ENCODE results near the gene DLL1.

DLL1 gene

DNA sequence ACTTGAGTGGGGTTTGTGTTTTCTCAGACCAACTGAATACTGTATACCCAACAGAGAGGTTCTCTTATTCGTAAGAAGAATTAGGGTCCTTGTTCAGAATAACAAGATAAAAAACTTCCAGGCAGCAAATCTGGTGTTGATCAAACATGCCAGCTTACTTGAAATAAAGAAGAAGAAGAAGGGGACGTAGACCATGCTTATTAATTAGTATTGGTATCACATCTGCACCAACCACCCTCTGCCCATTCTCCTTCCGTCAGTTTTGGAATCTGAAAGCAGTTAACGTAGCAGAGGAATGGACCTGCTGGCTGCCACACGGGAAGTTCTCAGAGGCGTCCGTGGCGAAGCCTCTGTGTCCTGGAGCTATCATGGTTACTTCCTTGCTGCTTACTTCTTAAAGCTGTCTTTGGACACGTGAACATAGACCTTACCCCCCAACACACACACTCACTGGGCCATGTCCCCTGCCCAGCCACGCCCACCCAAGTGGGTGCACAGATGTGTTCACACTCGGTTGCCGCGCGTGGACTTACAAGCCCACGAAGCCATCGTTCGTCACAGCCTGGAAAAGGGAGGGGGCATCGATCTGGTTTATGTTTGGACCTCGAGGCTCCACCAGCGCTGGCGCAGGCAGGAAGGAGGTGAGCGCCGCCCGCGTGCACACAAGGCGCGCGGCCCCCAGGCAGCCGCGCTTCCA, 4.1 kb upstream of the DLL1 start:
- DNase-seq, result no peak

DNA sequence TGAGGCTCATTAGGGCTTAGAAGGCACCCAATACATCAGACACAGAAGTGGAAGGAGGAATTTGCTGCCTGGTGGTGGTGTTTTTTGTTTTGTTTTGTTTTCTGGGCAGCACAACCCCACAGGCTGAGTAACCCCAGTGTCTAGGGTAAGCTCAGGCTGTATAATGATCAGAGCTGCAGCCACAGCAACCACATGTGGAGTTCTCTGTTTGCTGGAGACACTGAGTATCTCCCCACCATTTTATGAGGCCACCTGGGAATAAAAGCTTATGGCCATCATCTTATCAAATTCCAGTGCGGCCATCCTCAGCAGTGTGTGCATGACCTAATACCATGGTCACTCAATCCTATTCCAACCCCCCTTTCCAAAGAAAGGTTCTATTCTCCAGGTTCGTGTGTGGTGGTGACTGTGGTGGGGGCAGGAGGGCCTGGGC, 3.4 kb upstream of the DLL1 start:
- no peak for DNase-seq

DNA sequence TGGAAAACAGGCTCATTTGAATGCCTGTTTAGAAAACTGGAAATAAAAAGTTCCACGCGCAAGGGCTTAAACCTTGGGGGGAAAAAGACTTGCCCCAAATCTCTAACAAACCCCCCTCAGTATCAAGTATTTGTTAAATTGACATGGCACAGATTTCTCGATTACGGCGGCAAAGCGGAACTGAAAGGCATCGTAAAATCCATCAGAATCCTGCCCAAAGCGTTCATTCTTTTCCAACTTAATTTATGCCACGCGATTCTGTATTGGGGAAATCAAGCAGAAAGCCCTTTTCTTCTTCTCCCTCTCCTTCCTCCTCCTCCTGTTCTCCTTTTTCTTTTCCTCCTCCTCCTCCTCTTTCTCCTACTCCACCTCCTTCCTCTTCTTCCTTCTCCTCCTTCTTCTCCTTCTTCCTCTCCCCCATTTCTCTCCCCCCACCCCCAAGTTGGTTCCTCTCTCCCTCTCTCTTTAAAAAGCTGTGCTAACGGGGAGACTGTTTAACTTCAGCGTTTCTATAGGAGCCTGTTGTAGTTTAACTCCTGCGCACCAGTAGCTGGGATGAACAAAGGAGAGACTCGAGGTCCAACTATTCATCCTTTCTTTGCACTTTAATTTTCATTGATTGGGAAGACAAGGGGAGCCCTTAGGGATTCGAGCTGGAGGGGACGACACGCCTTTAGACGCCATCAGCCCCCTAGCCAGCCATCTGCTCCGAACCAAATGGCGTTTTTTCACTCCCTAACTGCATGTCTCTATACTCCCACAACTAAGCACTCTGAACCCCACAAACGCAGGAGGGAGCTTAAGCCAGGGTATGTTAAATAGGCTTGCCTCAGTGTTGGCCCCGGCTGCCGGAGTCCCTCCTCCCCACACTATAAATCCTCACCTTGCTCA, 2.7 kb upstream of the DLL1 start:
- DNase-seq, result no peak

DNA sequence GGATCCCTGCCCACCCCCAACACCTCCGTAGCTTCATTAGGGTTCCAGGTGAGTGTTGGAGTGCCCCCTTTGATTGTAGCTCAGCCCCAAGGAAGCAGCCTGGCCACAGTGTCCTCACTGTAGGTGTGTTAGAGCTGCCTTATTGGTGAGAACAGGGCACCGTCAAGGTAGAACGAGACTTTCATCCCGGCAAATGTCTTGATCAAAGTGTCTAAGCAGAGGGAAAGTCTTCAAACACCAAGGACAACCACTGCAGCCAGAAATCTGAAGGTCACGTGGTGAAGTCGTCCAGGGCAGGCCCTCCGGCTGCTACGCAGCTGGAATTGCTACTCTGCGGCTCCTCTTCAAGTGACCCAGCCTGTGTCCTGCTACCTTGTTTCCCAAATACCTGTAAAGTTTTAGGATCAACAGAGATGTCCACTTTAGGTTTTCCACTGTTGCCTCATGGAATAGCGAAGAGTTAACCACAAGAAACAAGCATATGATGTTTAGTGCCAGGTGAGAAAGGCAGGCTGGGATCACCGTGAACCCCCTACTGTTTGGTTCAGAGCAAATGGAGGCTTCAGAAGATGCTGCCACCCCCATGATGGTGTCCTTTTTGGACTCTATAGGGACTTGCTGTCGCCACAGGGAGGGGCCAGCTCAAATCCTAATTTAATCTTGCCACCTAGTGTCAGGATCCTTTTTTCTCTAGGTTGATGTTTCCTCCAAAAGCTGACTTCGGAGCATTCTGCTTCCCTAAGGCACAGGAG, 1.7 kb upstream of the DLL1 start:
- no peak for DNase-seq

DNA sequence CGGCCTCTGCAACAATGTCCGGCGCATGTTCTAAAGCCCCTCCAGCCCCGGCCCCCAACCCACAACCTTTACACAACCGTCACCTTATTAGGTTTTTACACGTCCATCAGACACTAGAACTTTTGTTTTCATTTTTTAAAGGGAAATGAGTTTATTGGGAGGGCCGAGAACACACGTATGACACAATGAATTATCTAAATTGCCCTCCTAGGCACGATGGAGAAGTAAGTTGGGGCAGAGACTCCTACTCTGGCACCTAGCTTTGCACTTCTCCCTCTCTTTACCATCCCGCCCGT, 1.2 kb upstream of the DLL1 start:
- DNase-seq, result no peak

DNA sequence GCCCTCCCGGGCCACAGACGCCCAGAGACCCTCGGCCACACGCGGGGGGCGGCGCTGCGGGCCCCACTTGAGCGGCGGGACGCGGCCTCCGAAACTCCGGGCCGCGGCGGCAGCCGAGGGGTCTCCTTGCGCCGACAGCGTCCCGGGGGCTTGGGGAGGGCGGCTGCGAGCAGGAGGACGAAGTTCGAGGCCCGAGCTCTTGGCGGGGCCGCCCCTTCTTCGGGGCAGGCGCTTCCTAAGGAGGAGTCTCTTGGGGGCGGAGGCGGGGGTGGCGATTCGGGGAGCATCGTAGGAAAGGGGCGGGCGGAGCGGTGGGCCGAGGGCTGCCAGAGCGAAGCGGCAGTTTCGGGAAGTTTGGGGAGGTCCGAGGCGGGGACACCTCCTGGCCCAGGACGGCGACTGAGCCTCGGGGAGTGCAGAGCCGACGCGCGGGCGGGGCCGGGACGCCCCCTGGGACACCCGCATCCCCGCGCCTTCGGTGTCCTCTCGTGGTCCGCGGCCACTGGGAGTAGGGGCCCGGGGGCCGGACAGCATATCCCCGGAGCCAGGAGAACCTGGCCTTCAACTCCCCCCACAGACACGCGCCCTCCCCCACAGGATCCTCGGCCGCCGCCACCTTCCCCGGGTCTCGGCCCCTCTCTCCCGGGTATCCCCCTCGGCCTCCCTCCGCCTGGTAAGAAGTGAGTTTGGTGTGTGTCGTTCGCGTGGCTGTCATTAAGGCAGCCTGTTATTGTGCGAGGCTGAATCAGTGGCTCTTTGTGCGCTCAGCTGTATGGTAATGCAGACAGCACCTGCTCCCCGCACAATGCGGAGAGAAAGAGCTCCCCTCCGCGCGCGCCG, 613 bp upstream of the DLL1 start:
- DNase-seq, result no peak

DNA sequence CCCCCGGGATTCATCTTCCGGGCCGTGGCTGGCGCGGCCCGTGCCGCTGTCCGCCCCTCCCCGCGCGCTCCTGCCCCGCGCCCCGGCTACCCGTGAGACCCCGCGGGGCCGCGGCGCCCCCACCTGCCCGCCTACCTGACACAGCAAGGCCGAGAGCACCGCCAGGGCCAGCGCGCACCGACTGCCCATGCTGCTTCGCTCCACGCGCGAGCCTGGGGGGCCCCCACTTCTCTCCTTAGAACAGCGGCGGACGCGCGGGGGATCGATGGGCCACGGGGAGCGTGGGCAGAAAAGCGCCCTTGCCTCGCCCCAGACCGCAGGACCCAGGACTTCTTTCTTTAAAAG, 955 bp downstream of the DLL1 start:
- DNase-seq, result no peak

DNA sequence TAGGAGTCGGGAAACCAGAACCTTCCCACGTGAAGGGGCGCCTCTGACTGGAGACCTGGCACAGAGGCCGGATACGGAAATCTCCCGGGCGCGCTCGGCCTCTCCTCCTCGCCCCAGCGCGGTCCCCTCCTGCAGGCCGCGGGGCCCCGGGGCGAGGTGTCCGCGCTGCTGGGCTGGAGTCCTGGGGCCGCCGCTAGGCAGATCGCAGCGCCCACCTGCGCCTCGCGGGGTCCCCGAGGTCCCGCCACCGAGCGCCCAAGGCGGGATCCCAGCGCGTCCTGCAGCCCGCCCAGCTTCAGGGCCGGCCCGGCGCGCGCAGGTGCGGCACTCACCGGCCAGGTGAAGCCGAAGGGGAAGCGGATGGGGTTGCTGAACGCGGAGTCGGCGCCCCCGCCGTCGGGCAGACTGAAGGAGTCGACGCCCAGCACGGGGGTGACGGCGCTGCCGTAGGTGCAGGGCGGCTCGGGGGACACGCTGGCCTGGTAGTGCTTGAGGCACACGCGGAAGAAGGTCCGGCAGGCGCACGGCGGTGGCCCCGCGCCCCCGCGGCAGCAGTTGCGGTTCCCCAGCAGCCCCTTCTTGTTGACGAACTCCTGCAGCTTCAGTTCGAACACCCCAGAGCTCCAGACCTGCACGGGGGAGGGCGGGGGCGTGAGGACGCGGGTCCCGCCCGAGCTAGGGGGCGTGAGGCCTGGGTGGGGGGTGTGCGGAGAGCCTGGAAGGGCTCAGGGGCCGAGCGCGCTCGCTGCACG, 1.5 kb downstream of the DLL1 start:
- DNase-seq, result no peak

DNA sequence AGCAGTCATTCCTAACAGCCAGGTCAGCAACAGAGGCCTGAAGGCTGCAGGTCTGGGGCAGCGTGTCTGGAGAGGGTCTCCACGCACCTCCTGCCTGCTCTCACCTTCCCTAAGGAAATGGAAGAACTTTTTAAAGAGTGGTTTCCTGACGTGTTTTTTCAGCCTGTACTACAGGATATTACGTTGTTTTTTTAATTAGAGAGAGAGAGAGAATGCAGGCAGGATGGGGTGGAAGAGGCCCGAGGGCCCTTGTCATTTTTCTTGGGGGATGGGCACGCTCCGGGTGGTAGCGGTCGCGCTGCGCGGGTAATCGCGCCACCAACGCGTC, 2.1 kb downstream of the DLL1 start:
- no peak for DNase-seq

DNA sequence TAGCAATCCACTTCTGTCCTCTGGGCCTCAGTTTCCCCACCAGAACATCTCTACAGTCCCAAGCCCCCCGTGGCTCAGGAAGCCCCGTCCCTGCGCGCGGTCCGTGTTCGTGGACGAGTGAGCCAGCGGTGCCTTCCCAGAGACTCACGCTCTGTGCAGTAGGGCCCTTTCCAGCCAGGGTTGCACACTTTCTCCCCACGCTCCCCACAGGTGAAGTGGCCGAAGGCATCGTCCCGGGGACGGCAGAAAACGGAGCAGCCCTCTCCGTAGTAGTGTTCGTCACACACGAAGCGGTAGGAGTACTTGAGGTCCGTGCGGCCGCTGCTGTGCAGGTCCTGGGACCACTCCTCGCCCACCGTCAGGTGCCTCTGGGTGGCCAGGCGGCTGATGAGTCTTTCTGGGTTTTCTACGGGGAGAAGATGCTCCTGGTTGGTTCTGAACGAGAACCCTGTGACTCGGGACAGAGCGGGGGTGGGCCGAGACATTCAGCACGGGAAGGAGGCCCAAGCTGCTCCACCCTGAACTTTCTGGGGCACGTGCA, 2.7 kb downstream of the DLL1 start:
- no peak for DNase-seq

DNA sequence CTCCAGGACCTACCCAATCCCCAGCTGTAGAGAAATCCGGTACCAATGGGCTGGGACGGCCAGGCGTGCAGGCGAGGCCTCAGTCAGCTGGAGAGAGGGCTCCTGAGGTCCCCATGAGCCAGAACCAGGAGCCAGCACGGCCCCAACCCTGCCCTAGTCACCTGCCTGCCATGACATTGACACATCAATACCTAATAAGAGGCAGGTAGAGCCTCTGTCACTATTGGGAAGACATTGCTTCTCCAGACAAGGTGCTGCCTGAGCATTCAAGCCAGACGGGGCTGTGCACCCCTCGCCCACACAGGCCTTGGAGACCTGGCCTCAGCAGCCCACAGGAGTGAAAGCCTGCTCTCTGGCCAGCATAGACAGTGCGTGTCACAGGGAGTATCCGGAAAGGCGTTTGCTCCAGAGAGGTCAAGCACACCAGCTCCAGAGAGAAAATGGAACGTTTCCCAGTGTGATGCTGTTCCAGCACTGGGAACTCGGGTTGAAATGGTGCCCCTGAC, 3.5 kb downstream of the DLL1 start:
- no peak for DNase-seq

DNA sequence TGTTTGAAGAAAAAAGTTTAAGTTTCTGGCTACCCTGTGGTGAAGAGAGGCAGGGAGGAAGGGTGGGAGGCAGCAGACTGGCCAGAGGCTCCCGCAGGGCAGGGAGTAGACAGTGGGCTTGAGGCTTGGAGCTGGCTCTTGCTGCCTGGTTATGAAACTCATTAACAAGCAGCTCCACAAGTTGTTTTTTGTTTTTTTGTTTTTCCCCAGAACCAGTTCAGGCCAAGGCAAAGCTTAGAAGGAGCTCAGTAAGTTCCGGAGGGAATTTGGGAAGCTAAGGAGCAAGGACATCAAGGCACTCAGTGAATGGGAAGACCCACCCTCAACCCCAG, 4.0 kb downstream of the DLL1 start:
- DNase-seq, result no peak

DNA sequence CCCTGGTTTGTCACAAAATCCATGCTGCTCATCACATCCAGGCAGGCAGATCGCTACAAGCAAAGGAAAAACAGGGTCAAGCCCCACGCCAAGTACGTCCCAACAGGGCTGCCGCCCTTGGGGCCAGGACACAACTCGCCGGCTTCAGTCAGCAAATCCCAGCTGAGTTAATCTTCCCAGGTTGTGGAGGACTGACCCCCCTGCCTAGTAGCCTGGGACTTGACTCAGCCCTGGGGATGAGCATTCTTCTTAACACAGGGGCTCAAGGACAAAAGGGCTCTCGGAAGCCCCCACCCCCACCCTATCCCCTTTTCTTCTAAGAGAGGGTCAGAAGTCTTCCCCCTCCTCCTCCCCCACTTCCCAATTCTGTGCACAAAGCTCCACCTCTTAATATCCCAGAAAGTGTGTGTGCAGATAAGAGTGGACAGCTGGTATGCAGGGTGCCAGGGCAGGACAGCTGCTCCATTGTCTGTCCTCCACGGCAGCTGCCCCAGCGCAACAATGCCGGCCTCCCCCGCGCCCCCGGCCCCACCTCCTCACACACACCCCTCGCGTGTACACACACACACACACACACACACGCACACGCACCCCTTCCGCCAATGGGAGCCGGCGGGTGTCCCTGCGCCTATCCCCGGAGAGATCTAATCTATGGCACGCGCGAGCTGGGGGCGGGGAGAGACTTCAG, 4.5 kb downstream of the DLL1 start:
- no peak for DNase-seq

DNA sequence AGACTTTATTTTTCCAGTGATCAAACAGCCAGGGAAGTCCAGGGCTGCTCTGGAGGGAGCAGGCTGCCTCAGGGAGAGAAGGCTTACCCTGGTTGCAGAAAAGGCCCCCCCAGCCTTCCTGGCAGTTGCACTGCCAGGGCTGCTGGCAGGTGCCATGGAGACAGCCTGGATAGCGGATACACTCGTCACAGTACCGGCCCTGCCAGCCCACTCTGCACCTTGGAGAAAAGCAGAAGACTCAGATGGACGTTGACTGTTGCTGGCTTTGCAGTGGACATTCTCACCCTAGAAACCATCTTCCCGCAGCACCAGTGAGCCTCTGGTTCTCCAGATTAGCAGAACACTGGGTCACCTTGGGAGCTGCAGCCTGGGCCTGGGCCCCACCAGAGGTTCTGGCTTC, 5.4 kb downstream of the DLL1 start:
- no peak for DNase-seq

DNA sequence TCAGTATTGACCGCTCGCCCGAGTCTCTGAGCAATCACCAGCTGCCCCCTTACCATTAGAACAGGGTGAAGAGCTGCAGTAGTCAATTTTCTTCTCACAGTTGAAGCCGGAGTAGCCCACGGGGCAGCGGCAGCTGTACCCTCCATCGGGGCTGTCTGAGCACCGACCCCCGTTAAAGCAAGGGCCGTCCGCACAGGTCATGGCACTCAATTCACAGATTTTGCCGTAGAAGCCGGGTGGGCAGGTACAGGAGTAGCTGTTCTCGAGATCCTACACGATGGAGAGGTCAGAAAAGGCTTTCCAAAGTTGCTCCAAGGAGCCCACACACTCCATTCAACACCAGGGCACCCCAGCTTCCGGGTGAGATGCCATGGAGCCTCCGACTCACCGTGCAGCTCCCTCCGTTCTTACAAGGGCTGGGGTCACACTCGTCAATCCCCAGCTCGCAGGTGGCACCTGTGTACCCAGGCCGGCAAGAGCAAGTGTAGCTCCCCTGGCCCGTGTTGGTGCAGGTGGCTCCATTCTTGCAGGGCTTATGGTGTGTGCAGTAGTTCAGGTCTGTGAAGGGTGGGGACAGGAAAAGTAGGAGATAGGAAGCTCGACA, 5.9 kb downstream of the DLL1 start:
- no peak for DNase-seq

DNA sequence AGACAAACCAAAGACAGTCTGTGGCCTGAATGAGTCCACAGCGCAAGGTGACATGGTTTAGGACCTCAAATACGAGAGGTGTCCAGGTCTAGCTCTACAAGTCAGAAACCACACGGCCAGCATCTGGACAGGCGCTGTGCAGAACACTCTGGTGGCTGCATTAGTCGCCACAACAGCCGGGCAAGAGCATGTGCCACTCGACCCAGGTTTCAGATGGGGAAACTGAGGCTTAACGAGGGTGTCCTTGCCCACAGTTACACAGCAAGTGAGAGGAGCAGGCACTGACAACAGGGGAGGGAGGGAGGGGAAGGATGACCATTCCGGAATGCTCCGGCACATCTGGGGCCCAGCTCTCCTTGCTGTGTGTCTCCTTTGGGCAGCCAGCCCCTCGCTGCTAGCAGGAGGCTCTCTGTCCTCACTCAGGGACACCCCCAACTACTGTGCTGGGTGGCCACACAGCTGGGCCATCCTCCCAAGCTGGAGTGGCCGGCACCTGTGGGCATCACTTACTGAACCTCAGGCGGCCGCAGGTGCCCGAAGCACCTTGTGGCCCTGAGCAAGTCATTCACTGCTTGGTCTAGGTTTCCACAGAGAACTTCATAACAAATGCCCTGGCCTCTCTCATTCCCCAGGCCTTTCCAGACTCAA, 6.6 kb downstream of the DLL1 start:
- DNase-seq, result no peak

DNA sequence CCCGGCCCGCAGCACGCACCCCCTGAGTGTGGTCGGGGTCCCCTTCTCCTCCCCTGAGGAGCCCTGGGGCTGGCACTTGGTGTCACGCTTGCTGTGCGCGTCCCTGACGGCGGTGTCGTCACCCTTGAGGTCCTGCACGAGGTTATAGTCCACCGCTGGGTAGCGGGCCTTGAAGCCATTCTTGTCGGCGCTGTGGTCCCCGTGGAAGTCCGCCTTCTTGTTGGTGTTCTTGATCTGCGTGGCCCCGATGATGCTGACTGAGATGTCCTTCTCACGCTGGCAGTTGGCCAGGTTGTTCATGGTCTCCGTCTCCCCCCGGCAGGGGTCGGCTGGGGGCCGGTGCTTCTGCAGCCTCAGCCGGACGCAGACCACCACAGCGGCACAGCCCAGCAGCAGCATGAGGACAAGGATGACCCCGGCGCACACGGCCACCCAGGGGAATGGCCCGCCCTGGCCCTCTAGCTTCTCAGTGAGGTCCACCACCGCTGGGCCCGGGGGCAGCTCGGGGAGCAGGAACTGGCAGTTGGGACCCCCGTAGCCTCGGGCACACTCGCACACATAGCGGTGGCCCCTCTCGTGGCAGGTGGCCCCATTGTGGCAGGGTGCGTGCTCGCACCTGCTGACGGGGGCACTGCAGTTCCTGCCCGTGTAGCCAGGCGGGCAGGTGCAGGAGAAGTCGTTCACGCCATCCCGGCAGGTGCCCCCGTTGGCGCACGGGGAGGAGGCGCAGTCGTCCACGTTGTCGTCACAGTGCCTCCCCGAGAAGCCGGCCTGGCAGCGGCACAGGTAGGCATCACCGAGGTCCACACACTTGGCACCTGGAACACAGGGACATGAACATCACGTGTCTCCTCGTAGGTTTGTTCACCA, 7.4 kb downstream of the DLL1 start:
- DNase-seq, result no peak

DNA sequence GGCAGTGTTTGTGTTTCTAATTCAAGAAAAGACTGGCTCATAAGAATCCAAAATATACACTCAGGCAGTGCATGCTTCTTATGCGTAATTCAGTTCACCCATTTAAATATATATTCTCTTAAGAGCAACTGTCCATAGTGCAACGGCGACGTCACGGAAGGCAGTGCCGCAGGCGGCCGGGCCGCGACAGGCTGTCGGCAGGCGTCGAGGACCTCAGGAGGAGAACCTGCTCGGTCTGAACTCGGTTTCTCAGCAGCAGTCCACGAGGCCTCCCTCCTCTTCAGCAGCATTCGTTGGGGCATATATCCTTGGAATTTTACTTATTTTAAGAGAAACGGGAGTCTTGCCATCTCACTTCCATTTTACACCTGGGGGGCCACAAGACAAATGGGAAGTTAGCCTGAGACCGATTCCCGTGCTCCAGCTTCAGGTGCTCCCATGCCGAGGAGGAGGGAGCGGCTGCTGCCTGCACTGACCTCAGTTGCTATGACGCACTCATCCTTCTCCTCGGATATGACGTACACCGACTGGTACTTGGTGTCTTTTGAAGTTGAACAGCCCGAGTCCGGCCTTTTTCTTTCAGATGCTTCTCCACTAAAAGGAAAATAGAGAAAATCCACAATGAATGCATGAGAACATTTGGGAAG, 8.2 kb downstream of the DLL1 start:
- DNase-seq, result no peak
